Activated T-cell treated with anti-CD3 and anti-CD28 coated beads for 4 hours (primary cell): ENCODE measurements around the gene NAV2.
"Not testable (repeated sequence)": the region's sequence is repeated elsewhere in the genome, so short reads cannot be mapped to it uniquely, and the experiment has no call there.

Experiments
- DNase-seq: peaks from one replicate; pipeline ENCODE4 v3.0.0-alpha.2; 2020

NAV2 gene

GRCh38 chr11:19982774-19983495 lies 270.3 kb downstream of the NAV2 start:
- DNase-seq = no peak

DNA sequence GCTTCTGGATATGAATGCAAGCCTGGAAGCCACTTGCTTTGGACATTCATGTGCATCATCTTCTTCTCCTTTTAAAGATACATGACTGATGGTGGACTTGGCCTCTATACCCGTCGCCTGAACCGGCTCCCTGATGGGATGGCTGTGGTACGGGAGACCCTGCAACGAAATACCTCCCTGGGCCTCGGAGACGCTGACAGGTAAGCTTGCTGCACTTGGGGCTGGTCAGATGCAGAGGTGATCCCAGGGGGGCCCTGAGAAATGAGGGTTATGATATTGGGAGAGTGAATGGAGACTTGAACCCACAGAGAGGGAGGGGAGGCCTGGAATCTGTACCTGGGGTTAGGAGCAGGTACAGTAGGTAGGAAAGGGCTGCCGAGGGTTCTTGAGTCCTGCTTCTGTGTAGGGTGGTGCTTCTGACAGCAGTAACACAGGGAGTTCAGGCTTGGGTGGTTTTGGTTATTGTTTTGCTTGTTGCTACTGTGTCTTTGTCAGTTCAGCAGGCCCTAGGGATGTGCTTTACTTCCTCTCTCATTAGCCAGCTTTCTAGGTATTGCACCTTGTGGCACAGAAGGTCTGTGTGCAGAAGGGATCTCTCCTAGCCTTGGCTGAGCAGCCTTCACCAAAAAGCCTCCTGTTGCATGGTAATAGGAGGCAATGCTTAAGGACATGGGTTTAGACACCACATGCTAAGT lies 271.6 kb downstream of the NAV2 start:
- no peak for DNase-seq

- no peak for DNase-seq
Observed at GRCh38 chr11:19985111-19985510, 272.5 kb downstream of the NAV2 start.

DNA sequence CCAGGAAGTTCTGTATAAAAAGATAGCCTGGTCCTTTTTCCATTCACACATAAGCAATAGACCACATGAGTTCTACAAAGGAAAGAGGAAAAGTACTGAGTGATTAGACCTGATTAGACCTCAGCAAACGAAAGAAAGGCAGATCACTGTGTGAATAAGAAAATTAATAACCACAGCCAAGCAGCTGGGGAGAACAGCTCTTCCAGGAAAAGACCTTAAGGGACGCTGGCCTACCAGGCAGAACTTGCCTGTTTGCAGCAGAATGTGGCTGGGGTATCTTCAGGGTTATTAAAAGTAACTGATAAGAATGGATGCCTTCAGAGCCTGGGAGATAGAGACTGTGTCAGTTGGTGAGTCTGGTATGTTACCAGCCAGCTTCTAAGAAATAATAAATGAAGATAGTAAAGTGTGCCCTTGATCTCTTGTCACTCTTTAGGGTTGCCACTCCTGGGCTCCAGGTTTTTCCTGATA lies 274.7 kb downstream of the NAV2 start:
- DNase-seq = no peak

GRCh38 chr11:19988598-19988997 lies 276.0 kb downstream of the NAV2 start:
- DNase-seq = no peak

DNA sequence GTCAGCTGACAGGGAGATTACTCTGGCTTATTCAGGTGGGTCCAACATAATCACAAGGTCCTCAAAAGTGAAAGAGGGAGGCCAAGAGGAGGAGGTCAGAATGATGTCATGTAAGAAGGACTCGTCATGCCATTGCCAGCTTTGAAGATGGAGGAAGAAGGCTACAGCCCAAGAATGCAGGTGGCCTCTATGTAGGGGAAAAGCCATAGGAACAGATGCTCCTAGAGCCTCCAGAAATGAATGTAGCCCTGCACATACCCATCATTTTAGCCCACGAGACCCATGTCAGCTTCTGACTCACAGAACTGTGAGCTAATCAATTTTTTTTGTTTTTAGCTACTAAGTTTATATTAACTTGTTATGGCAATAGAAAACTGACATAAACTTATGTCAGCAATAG lies 276.6 kb downstream of the NAV2 start:
- DNase-seq = no peak

- no peak for DNase-seq
Observed at GRCh38 chr11:19992162-19992561, 279.5 kb downstream of the NAV2 start.

DNA sequence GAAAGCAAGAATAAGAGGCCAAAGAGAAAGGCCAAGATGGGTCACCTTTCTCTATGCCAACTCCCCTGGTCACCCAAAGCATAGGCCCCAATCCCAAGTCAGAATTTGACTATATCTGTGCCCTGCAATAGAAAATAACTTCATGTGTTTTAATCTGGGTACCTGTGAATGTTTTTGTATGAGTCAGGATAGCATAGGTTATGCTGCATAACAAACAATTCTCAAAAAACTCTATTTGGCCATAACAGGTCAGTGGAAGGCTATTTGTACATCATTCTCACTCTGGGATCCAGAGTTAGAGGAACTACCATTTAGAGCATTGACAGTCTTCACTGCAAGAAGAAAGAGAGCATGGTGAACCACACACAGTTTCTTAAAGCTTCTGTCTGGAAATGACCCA lies 280.4 kb downstream of the NAV2 start:
- no peak for DNase-seq

DNA sequence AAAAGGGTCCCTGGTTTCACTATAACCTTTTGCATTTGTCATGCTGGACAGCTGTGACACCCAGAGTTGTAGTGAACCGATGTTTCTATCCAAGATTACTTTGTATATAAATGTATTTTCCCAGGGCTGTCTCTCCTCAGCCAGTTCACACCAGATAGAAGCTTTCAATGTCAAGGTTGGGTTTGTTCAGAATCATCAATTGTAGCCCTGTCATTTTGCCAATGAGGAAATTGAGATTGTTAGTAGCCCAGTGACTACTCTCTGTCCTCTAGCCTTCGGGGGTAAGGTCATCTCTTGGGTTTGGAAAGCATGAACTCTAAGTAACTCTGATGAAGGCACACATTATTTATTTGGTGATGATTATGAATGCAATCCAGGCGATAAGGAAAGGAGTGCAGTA lies 282.0 kb downstream of the NAV2 start:
- no peak for DNase-seq

DNA sequence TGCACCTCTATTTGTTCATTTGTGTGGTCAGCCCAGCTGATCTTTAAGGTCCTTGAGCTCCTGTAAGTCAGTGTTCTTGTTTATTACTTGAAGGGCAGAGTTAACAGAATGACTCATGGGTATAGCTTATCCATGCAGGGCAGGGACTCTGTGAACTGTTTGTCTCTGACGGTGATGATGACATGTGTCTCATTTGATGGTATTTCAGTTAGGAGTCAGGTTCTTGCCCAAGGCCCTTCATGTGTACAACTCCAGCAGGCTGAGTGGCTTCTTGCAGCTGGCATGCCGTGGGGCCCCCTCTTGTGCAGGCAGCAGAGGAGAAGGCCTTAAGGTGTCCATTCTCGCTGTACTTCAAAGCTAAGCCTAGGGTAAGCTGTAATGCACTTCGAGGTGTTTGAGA lies 282.5 kb downstream of the NAV2 start:
- DNase-seq = no peak

GRCh38 chr11:19996571-19996970 lies 283.9 kb downstream of the NAV2 start:
- no peak for DNase-seq

- DNase-seq = no peak
Observed at GRCh38 chr11:20000022-20000350, 287.3 kb downstream of the NAV2 start.

DNA sequence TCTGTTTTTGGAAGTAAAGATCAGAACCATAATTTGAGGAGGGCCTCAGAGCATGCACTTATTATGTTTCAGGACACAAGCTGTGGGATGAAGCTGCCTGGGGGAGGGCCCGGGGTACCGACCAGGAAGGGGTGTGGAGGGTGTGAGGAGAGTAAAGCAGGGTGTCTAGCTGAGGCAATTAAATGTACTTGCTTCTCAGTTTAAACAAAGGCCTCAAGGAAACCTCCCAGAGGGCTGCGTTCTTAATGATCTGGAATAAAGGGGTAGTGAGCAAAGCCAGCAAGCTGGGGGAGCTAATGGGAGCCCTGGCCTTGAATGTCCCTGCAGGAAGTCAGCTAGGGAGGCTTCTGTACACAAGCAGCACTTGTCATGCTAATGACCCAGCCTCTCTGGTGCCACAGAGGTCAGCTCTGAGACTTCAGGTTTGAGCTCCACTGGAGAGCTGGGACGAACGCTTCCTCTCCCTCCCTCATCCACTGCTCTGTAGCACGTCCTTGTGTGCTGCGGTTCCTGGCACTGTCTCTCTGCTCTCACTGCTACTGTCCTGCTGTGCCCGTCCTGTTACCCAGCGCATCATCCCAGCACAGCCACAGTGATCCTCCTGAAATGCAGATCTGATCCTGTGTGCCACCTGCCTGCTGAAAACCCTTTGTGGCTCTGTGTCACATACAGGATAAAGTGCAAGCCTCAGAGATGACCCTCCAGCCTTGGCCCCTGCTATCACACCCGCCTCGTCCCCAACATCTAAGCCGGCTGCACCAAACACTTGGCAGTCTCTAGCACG lies 287.9 kb downstream of the NAV2 start:
- DNase-seq = no peak

DNA sequence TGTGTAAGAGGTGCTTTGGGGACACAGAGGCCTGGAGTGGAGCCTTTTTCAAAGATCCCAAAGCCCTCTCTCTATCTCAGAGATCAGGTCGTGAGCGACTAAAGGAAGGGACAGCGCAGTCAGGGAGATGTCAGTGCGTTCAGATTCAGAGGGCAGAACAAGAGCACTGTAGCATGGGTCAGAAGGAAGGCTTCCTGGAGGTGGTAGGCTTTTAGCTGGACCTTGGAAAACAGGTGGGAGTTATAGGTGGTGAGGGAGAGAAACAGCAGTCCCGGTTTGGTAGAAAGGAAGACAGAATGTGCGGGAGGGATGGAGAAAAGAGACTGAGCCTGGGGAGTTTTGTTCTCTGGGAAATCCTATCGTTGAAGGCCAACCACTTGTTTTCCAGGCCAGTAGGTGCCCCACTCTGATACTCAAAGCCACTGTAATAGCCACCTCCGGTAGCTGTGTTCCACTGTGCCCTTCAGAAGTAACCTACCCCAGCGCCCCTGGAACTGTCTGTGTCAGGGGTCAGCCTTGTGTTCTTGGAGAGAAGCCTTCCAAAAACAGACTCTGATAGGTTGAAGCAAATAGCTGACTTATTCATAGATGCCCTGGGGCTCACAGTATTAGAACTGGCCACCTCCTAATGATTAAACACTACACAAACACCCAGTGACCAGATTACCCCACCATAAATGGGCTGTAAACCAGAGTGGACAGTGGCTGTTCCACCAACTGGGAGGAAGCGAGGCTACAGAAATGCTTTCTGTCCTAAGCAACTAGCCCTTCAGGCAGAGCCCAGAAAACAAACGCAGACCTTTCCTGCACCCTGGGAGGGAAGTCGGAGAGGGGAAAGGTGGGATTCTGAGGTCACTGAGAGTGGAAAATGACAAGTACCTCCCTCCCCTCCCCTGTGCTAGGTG lies 289.9 kb downstream of the NAV2 start:
- DNase-seq = no peak

- no peak for DNase-seq
Observed at GRCh38 chr11:20003351-20003750, 290.7 kb downstream of the NAV2 start.

DNA sequence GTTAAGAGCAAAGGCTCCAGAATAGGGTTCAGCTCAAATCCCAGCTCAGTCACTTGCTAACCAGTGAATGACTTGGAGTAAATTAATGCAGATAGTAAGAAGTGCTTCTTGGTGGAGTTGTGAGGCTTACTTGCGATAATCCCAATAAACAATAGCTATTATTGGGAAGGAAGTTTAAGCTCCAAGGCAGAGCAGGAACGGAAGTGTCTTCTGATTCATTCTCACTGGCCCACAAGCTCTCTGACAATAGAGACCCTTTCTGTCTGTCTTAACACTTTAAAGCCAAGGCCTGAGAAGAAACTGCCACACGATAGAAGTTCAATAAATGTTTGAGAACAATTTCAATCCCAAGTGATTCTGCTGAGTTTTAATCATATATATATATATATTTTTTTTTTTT lies 292.2 kb downstream of the NAV2 start:
- DNase-seq = no peak

GRCh38 chr11:20005747-20006146 lies 293.1 kb downstream of the NAV2 start:
- no peak for DNase-seq

DNA sequence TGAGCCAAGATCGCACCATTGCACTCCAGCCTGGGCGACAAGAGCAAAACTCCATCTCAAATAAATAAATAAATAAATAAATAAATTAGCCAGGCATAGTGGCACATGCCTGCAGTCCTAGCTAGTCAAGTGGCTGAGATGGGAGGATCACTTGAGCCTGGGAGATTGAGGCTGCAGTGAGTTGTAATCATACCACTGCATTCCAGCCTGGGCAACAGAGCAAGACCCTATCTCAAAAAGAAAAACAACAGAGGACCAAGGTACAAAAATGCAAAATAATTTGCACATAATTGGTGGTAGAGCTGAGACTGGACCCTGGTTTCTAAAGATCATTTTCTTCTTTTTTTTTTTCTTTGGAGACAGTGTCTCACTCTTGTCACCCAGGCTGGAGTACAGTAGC lies 294.0 kb downstream of the NAV2 start:
- not testable (repeated sequence) for DNase-seq

- DNase-seq = no peak
Observed at GRCh38 chr11:20007386-20007785, 294.7 kb downstream of the NAV2 start.

DNA sequence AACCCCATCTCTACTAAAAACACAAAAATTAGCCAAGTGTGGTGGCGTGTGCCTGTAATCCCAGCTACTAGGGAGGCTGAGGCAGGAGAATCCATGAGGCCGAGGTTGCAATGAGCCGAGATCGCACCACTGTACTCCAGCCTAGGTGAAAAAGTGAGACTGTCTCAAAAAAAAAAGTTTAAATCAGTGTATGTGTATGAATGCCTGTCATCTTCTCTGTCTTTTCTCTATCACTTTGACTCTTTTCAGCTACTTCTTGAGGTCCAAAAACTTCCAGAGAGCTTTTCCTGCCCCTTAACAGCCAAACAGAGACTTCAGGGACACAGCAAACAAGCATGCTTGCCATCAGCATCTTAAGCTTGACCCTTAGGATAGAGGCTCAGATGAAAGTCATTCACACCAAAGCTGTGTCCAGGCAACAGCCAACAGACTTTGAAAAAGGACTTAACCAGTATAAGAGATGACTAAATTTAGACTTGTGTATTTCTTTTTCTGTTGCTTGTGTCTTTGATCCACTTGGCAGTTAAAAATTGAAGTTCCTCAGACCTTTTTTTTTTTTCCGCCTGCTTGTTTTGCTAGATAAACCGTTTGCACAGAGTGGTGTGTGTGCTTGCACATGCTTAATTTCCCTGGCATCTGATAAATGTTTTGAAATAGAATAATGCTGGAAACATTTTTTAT lies 295.7 kb downstream of the NAV2 start:
- DNase-seq = no peak

DNA sequence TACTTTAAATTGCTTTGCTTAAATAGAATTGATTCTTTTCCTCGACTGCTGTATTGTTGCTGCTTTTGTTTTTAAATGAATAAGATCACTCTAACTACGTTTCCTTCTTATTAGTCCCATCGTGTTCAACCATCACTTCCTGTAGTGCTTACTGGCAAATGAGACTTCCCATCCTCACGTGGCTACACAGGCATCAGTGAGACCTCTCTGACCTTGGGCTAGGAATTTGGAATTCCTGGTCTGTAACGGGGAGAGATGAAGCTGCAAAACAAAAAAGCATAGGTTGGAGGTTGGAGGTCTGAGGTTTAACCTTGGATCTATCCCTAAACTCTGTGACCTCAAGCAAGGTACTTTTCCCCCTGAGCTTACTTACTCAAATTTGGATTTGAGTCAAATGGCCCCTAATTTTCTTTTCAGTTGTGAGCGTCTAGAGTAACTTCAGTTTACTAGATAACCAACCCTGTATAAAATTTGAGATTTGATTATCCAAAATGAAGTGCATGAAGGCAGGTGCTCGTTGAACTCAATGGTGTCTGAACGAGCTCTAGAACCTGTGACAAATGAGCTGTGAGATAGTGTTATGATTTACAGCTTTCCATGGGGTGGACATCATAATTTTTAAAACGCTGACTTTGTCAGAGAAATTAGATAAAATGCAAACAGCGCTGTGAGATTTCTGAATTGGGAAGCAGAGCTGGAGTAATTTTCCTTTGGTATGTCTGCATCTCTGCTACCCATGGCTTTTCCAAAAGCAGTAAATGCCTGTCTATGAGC lies 296.4 kb downstream of the NAV2 start:
- DNase-seq = no peak
